HCT116 (cell line): Measurements from ENCODE around the gene MDFI. TPM values are rescaled to one million over a fixed set of nuclear protein-coding genes. Genes with fewer than 3 reads are reported as not detected.

ENCODE experiments used
- ATAC-seq: fragments of 200-7000 bp; cut with Tn5 transposase; 2 replicates; pipeline ENCODE4 v1.9.1; 2020; ENCODE audit warnings: mild to moderate bottlenecking, moderate library complexity
- BruUV-seq: library from RNA; stranded (reverse); fragments of 400-500 nt; replicated peaks from 2 replicates; lab custom pipeline; 2021; lab: Mats Ljungman, UMichigan
- CTCF ChIA-PET: fragments of 300-600 bp; sonication (Branson Sonifier 250); formaldehyde crosslinking; loops from one replicate; lab custom pipeline; 2021; ENCODE audit warnings: antibody characterized with exemption; lab: Charles Lee
- POLR2A ChIA-PET: fragments of 300-600, 350-600 bp; sonication (Branson Sonifier 250); formaldehyde crosslinking; loops from one replicate; lab custom pipeline; 2021; ENCODE audit warnings: antibody characterized with exemption; lab: Charles Lee
- RAD21 ChIA-PET, 2 experiments: fragments of 300-600 bp; sonication (Branson Sonifier 250); formaldehyde crosslinking; loops; one replicate each; lab custom pipeline; 2023; ENCODE audit warnings: low total read pairs in 2 of 2; ENCODE audit not compliant: uncharacterized antibody in 2 of 2, unreplicated experiment in 2 of 2, low non-redundant PET in 1 of 2; lab: Charles Lee
- DNase-seq: peaks from one replicate; pipeline ENCODE4 v3.0.0-alpha.2; 2010; ENCODE audit warnings: low read depth, low spot score
- H2AFZ ChIP-seq: fragments of 200-600 bp; shearing (Covaris generic), sonication (generic); 2 replicates; pipeline ENCODE4 v1.6.1; 2017; ENCODE audit warnings: low read depth, mixed run types, mixed read lengths, antibody characterized with exemption, low read length; ENCODE audit not compliant: poor library complexity, severe bottlenecking
- H3K27ac ChIP-seq: 2 replicates; pipeline ENCODE4 v1.5.1; 2012; ENCODE audit warnings: low read depth, low read length
- H3K27me3 ChIP-seq: fragments of 200-600 bp; sonication (generic); 2 replicates; pipeline ENCODE4 v1.6.1; 2016; ENCODE audit warnings: mixed run types, low read length, mixed read lengths; ENCODE audit not compliant: insufficient read depth
- H3K36me3 ChIP-seq, 2 experiments: fragments of 200-500 bp in 1 of 2; fragments of 200-600 bp in 1 of 2; sonication (Bioruptor generic) in 1 of 2; sonication (generic) in 1 of 2; 2 replicates each; pipeline versions ENCODE4 v1.5.1 to v1.6.1; 2014 to 2016; ENCODE audit warnings: low read length in 2 of 2, inconsistent platforms in 1 of 2, mixed read lengths in 1 of 2, mixed run types in 1 of 2; ENCODE audit not compliant: insufficient read depth in 2 of 2, control insufficient read depth in 1 of 2
- H3K4me1 ChIP-seq, 2 experiments: fragments of 200-600 bp in 1 of 2; sonication (generic) in 1 of 2; 2 replicates each; pipeline versions ENCODE4 v1.5.1 to v1.6.1; 2012 to 2017; ENCODE audit warnings: low read length in 2 of 2, inconsistent platforms in 1 of 2, mild to moderate bottlenecking in 1 of 2, mixed read lengths in 1 of 2, mixed run types in 1 of 2, moderate library complexity in 1 of 2; ENCODE audit not compliant: insufficient read depth in 2 of 2, control insufficient read depth in 1 of 2
- H3K4me2 ChIP-seq: fragments of 200-600 bp; sonication (generic); 2 replicates; pipeline ENCODE4 v1.6.1; 2017; ENCODE audit warnings: mixed run types, low read length, mixed read lengths
- H3K4me3 ChIP-seq, 2 experiments: fragments of 200-600 bp in 1 of 2; sonication (generic) in 1 of 2; replicated peaks in 1 of 2; 2 replicates each; pipeline ENCODE4 v1.5.1; 2011 to 2016; ENCODE audit warnings: low read length in 2 of 2, control low read depth in 1 of 2, low read depth in 1 of 2, mild to moderate bottlenecking in 1 of 2, mixed read lengths in 1 of 2, mixed run types in 1 of 2
- H3K79me2 ChIP-seq: fragments of 200-600 bp; sonication (generic); 2 replicates; pipeline ENCODE4 v1.6.1; 2017; ENCODE audit warnings: mild to moderate bottlenecking, mixed run types, low read length, moderate library complexity, mixed read lengths; ENCODE audit not compliant: insufficient read depth
- H3K9ac ChIP-seq: fragments of 200-600 bp; sonication (generic); 2 replicates; pipeline ENCODE4 v1.6.1; 2016; ENCODE audit warnings: low read length, mixed read lengths
- H3K9me2 ChIP-seq: fragments of 200-600 bp; sonication (generic), shearing (Covaris generic); 2 replicates; pipeline ENCODE4 v1.6.1; 2017; ENCODE audit warnings: mixed run types, mild to moderate bottlenecking, moderate library complexity; ENCODE audit not compliant: insufficient read depth
- H3K9me3 ChIP-seq, 2 experiments: fragments of 200-500 bp in 1 of 2; fragments of 200-600 bp in 1 of 2; sonication (Bioruptor generic) in 1 of 2; sonication (generic) in 1 of 2; 2 replicates each; pipeline ENCODE4 v1.6.1; 2014 to 2017; ENCODE audit warnings: low read length in 2 of 2, mixed read lengths in 2 of 2, inconsistent platforms in 1 of 2, low read depth in 1 of 2, mild to moderate bottlenecking in 1 of 2, mixed run types in 1 of 2, moderate library complexity in 1 of 2; ENCODE audit not compliant: control insufficient read depth in 1 of 2, insufficient read depth in 1 of 2
- H4K20me1 ChIP-seq: fragments of 200-600 bp; sonication (generic), shearing (Covaris generic); 2 replicates; pipeline ENCODE4 v1.6.1; 2017; ENCODE audit warnings: mixed run types, mild to moderate bottlenecking, moderate library complexity; ENCODE audit not compliant: insufficient read depth
- CBX3 ChIP-seq: IDR thresholded peaks from 2 replicates; pipeline ENCODE4 v1.6.1; 2012; ENCODE audit warnings: low read depth
- ELF1 ChIP-seq: IDR thresholded peaks from 2 replicates; pipeline ENCODE4 v1.6.1; 2012; ENCODE audit warnings: low read depth, borderline replicate concordance
- EZH2 ChIP-seq: fragments of 200-600 bp; sonication (generic); IDR thresholded peaks from 2 replicates; pipeline ENCODE4 v1.6.1; 2017; ENCODE audit warnings: antibody characterized with exemption, mixed run types
- EZH2phosphoT487 ChIP-seq: fragments of 200-600 bp; IDR thresholded peaks from 2 replicates; pipeline ENCODE4 v1.6.1; 2018; ENCODE audit warnings: antibody characterized with exemption, borderline replicate concordance
- JUND ChIP-seq: IDR thresholded peaks from 2 replicates; pipeline ENCODE4 v1.6.1; 2012
- POLR2A ChIP-seq: IDR thresholded peaks from 2 replicates; pipeline ENCODE4 v1.7.0; 2011; ENCODE audit warnings: borderline replicate concordance; ENCODE audit not compliant: insufficient read depth, insufficient read length; ENCODE audit errors: extremely low read depth
- POLR2AphosphoS5 ChIP-seq: IDR thresholded peaks from 2 replicates; pipeline ENCODE4 v1.6.1; 2011; ENCODE audit warnings: mild to moderate bottlenecking, low read depth, low read length, moderate library complexity
- RAD21 ChIP-seq: IDR thresholded peaks from 2 replicates; pipeline ENCODE4 v1.6.1; 2012; ENCODE audit warnings: low read depth, mild to moderate bottlenecking
- SIN3A ChIP-seq: IDR thresholded peaks from 2 replicates; pipeline ENCODE4 v1.6.1; 2012; ENCODE audit warnings: low read depth
- SP1 ChIP-seq: IDR thresholded peaks from 2 replicates; pipeline ENCODE4 v1.6.1; 2012; ENCODE audit warnings: low read depth
- SRF ChIP-seq: IDR thresholded peaks from 2 replicates; pipeline ENCODE4 v1.6.1; 2012; ENCODE audit warnings: low read depth
- TCF7L2 ChIP-seq: IDR thresholded peaks from 2 replicates; pipeline ENCODE4 v1.7.0; 2011; ENCODE audit warnings: borderline replicate concordance, inconsistent platforms; ENCODE audit not compliant: insufficient read depth, insufficient read length; ENCODE audit errors: extremely low read depth
- YY1 ChIP-seq: IDR thresholded peaks from 2 replicates; pipeline ENCODE4 v1.6.1; 2011; ENCODE audit warnings: low read length, low read depth, moderate library complexity, mild to moderate bottlenecking; ENCODE audit not compliant: insufficient replicate concordance; ENCODE audit errors: extremely low read depth
- ZFX ChIP-seq: fragments of 450-650 bp; IDR thresholded peaks from 2 replicates; pipeline ENCODE4 v1.6.1; 2017
- ZNF274 ChIP-seq: fragments of 200-500 bp; sonication (Bioruptor generic); IDR thresholded peaks from 2 replicates; pipeline ENCODE4 v1.6.1; 2014; ENCODE audit warnings: mild to moderate bottlenecking, low read depth, low read length, inconsistent platforms
- intact Hi-C: fragments of 100-400 bp; cut with micrococcal nuclease; formaldehyde crosslinking; loops from 2 replicates; pipeline ENCODE4 v1.10.0; 2022
- total RNA-seq: library from RNA; stranded (reverse); gene quantifications from one replicate; pipeline ENCODE4 v1.2.1, GENCODE V29; 2021; ENCODE audit not compliant: unreplicated experiment
- TF ChIP-seq, protein P1 (sequence below): IDR thresholded peaks from 2 replicates; pipeline ENCODE4 v1.6.1; 2012
- TF ChIP-seq, protein P2 (sequence below), 3 experiments: fragments of 200-600 bp in 1 of 3; sonication (generic) in 1 of 3; IDR thresholded peaks in 2 of 3; conservative IDR thresholded peaks in 1 of 3; 2 replicates each; pipeline ENCODE4 v1.5.1; 2012 to 2017; ENCODE audit warnings: low read depth in 2 of 3, low read length in 2 of 3, antibody characterized with exemption in 1 of 3, borderline replicate concordance in 1 of 3, control low read depth in 1 of 3, mild to moderate bottlenecking in 1 of 3, mixed read lengths in 1 of 3, mixed run types in 1 of 3, moderate library complexity in 1 of 3; ENCODE audit not compliant: insufficient read depth in 1 of 3
- TF ChIP-seq, protein P3 (sequence below): IDR thresholded peaks from 2 replicates; pipeline ENCODE4 v1.6.1; 2012
- TF ChIP-seq, protein P4 (sequence below): IDR thresholded peaks from 2 replicates; pipeline ENCODE4 v1.6.1; 2012; ENCODE audit warnings: low read depth
- TF ChIP-seq, protein P5 (sequence below): IDR thresholded peaks from 2 replicates; pipeline ENCODE4 v1.6.1; 2011; ENCODE audit warnings: mild to moderate bottlenecking, low read length, moderate library complexity; ENCODE audit not compliant: insufficient replicate concordance; ENCODE audit errors: extremely low read depth

MDFI gene
- total RNA-seq, 1 experiment from 2014 or later = 35.5 TPM

DNA sequence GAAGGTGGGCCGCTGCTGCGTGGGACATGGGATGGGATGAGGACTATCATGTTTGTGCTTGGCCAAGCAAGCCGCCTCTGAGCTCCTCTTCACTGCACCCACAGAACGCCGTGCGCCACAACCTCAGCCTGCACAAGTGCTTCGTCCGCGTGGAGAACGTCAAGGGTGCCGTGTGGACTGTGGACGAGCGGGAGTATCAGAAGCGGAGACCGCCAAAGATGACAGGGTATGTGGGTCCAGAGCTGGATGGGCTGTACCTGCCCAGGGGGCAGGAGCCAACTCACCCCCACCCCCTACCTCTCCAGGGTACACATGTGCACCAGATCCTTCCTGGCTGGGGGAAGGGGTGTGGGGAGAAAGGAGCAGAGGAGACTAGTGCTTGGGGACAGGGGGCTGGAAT is 43.5 kb upstream of the MDFI start:
- Histone ChIP-seq H2AFZ (no peak overlapping the region), H3K27ac (no peak overlapping the region), H3K27me3 (no peaks in the 10 kb centered on the region), H3K9ac (no peak overlapping the region), H3K79me2 (no peaks in the 10 kb centered on the region), H3K4me1 (peaks cover 0 to 3% of the 10 kb centered on the region in 2 experiments; a peak in 1 of 4 replicates), H3K4me3 (no peak overlapping the region), H3K9me3 (no peaks in the 10 kb centered on the region), H3K4me2 (no peak overlapping the region), H4K20me1 (no peaks in the 10 kb centered on the region), H3K36me3 (peaks cover 4 to 12% of the 10 kb centered on the region in 2 experiments; a peak in 2 of 4 replicates)
- ATAC-seq = no peak
- ChIA-PET POLR2A (no interaction called here), CTCF (interaction anchor here (0.8 to 1.2 kb wide), 4 partner anchors 8 to 227 kb away, joined by 3 to 5 read pairs (median 4); no protein-coding TSS in a partner anchor)
- intact Hi-C loops = no loop called here
- no peak for DNase-seq
- TF ChIP-seq ELF1 (no peak), TCF7L2 (no peak), JUND (no peak), RAD21 (no peak), EZH2 (no peak), EZH2phosphoT487 (no peak), ZFX (no peak), ZNF274 (no peak), SP1 (no peak), POLR2AphosphoS5 (no peak), POLR2A (no peak), YY1 (no peak), SRF (no peak), CBX3 (no peak), SIN3A (no peak)
- TF ChIP-seq, protein P1, sequence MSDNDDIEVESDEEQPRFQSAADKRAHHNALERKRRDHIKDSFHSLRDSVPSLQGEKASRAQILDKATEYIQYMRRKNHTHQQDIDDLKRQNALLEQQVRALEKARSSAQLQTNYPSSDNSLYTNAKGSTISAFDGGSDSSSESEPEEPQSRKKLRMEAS = no peak
- TF ChIP-seq, protein P2, sequence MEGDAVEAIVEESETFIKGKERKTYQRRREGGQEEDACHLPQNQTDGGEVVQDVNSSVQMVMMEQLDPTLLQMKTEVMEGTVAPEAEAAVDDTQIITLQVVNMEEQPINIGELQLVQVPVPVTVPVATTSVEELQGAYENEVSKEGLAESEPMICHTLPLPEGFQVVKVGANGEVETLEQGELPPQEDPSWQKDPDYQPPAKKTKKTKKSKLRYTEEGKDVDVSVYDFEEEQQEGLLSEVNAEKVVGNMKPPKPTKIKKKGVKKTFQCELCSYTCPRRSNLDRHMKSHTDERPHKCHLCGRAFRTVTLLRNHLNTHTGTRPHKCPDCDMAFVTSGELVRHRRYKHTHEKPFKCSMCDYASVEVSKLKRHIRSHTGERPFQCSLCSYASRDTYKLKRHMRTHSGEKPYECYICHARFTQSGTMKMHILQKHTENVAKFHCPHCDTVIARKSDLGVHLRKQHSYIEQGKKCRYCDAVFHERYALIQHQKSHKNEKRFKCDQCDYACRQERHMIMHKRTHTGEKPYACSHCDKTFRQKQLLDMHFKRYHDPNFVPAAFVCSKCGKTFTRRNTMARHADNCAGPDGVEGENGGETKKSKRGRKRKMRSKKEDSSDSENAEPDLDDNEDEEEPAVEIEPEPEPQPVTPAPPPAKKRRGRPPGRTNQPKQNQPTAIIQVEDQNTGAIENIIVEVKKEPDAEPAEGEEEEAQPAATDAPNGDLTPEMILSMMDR (IDR thresholded peaks at IDR 0.05 in 2 of 3, conservative IDR thresholded peaks at IDR 0.05 in 1 of 3; ENCODE audit: borderline replicate concordance in 1 of 3, insufficient read depth in 1 of 3, low read depth in 2 of 3, low read length in 2 of 3) = no peak
- TF ChIP-seq, protein P3, sequence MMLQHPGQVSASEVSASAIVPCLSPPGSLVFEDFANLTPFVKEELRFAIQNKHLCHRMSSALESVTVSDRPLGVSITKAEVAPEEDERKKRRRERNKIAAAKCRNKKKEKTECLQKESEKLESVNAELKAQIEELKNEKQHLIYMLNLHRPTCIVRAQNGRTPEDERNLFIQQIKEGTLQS = no peak
- TF ChIP-seq, protein P4, sequence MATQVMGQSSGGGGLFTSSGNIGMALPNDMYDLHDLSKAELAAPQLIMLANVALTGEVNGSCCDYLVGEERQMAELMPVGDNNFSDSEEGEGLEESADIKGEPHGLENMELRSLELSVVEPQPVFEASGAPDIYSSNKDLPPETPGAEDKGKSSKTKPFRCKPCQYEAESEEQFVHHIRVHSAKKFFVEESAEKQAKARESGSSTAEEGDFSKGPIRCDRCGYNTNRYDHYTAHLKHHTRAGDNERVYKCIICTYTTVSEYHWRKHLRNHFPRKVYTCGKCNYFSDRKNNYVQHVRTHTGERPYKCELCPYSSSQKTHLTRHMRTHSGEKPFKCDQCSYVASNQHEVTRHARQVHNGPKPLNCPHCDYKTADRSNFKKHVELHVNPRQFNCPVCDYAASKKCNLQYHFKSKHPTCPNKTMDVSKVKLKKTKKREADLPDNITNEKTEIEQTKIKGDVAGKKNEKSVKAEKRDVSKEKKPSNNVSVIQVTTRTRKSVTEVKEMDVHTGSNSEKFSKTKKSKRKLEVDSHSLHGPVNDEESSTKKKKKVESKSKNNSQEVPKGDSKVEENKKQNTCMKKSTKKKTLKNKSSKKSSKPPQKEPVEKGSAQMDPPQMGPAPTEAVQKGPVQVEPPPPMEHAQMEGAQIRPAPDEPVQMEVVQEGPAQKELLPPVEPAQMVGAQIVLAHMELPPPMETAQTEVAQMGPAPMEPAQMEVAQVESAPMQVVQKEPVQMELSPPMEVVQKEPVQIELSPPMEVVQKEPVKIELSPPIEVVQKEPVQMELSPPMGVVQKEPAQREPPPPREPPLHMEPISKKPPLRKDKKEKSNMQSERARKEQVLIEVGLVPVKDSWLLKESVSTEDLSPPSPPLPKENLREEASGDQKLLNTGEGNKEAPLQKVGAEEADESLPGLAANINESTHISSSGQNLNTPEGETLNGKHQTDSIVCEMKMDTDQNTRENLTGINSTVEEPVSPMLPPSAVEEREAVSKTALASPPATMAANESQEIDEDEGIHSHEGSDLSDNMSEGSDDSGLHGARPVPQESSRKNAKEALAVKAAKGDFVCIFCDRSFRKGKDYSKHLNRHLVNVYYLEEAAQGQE = no peak
- TF ChIP-seq, protein P5, sequence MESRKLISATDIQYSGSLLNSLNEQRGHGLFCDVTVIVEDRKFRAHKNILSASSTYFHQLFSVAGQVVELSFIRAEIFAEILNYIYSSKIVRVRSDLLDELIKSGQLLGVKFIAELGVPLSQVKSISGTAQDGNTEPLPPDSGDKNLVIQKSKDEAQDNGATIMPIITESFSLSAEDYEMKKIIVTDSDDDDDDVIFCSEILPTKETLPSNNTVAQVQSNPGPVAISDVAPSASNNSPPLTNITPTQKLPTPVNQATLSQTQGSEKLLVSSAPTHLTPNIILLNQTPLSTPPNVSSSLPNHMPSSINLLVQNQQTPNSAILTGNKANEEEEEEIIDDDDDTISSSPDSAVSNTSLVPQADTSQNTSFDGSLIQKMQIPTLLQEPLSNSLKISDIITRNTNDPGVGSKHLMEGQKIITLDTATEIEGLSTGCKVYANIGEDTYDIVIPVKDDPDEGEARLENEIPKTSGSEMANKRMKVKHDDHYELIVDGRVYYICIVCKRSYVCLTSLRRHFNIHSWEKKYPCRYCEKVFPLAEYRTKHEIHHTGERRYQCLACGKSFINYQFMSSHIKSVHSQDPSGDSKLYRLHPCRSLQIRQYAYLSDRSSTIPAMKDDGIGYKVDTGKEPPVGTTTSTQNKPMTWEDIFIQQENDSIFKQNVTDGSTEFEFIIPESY = no peak
- TF ChIP-seq, all 23 proteins: peak for 0
- no peaks in the 10 kb centered on the region for H3K9me2 ChIP-seq
- no TSS peak for BruUV-seq
- RAD21 ChIA-PET = no interaction called here
